ENCODE results near the gene OR51V1. TPM values are rescaled to one million over a fixed set of nuclear protein-coding genes. Genes with fewer than 3 reads are reported as not detected.
"Not testable (repeated sequence)": the region's sequence is repeated elsewhere in the genome, so short reads cannot be mapped to it uniquely, and the experiment has no call there.

The OR51V1 gene, protein sequence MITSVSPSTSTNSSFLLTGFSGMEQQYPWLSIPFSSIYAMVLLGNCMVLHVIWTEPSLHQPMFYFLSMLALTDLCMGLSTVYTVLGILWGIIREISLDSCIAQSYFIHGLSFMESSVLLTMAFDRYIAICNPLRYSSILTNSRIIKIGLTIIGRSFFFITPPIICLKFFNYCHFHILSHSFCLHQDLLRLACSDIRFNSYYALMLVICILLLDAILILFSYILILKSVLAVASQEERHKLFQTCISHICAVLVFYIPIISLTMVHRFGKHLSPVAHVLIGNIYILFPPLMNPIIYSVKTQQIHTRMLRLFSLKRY
- polyA plus RNA-seq (ENCODE audit: insufficient read length in 4 of 4) = not detected

DNA sequence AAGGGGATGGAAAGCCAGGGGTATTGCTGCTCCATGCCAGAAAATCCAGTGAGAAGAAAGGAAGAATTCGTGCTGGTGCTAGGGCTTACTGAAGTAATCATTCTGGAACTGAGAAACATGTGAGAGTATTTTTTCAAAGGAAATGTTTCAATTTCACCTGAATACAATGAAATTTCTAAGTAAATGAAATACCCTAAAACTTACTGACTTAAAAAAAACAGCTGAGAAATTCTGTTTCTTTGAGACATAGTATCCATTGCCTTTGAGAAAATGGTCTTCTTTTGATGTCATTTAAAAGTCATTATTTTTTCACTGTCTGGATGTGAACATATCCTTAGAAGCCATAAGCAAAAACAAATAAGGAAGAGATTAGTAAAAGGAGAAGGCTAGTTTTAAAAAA is at the start of gene OR51V1:
OR51V1 (minus strand) TSS at position 101 of the 400 bp plus-strand sequence; CDS start at position 101, 0 bp downstream.
- no peak for DNase-seq (ENCODE audit: low read depth in 4 of 4, low spot score in 3 of 4)

- not testable (repeated sequence) for DNase-seq (ENCODE audit: low read depth in 4 of 4, low spot score in 3 of 4)
Observed at GRCh38 chr11:5249807-5250396, 49.4 kb upstream of the OR51V1 start, which contains the start of gene HBG1. Gene HBG1, minus strand, starts transcription at chr11:5249857. Its CDS starts 53 bp downstream, at chr11:5249804.

GRCh38 chr11:5248498-5248897 is 48.0 kb upstream of the OR51V1 start:
- DNase-seq (ENCODE audit: low read depth in 4 of 4, low spot score in 3 of 4) = not testable (repeated sequence)

GRCh38 chr11:5247472-5248192 is 47.1 kb upstream of the OR51V1 start:
- DNase-seq (ENCODE audit: low read depth in 4 of 4, low spot score in 3 of 4) = no peak

DNA sequence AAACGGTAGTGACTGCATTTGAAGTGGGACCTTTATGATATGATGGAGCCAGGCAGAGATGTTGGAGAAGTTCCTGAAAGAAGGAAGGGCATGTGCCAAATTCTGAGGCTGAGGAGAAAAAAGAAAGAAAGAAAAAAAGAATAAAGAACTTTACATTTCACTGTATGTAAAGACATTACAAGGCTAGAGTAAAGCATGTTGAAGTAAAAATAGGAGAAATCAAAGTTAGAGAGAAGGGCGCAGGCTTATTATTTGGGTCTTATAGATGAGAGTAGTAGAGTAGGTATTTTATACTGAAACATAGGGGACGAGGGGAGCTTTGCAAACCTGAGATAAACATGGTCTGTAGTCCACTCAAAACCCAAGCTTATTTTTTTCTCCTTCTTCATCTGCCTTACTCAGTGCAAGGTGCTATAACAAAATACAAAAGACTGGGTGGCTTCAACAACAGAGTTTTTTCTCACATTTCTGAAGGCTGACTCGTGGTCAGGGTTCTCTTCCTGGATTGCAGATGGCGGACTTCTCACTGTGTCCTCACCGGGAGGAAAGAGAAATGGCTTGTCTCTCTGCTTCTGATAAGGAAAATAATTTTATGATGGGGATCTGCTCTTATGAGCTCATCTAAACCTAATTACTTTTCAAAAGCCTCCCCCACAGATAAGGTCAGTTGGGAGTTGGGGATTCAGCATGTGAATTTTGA is 46.4 kb upstream of the OR51V1 start:
- no peak for DNase-seq (ENCODE audit: low read depth in 4 of 4, low spot score in 3 of 4)

DNA sequence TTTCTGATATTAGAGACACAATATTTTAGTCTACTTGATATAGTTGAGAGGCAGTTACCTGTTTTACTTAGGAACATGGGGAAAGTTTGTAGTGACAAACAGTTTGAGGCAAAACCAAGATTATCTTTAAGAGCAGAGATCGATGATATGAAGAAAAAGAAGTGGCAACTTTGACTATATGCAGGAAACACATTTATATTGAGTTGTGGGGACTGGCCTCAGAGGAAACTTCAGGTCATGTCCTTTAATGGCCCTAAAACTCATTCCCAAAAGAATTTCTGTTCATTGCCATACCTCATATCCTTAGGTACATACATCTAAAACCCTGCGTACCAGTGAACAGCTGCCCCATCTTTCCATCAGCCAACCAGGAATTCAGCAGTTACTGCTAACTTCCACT is 44.7 kb upstream of the OR51V1 start:
- DNase-seq (ENCODE audit: low read depth in 4 of 4, low spot score in 3 of 4) = no peak

DNA sequence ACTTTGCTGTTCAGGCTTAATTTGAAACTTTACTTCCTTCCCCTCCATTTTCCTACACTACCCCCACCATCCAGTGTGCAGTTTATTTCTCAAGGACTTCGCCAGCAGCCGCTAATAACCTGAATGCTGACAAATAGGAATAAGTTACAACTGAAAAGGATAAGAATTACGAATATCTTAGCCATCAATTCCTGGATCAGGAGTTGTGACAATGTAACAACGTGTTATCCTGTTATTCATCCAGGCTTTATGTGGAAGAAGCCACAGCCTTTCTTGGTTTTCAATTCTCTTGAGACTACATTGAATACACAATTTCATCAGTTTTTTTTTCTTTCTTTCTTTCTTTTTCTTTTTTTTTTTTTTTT is 43.3 kb upstream of the OR51V1 start:
- no peak for DNase-seq (ENCODE audit: low read depth in 4 of 4, low spot score in 3 of 4)

- DNase-seq (ENCODE audit: low read depth in 4 of 4, low spot score in 3 of 4) = no peak
Observed at GRCh38 chr11:5242933-5243815, 42.7 kb upstream of the OR51V1 start.

DNA sequence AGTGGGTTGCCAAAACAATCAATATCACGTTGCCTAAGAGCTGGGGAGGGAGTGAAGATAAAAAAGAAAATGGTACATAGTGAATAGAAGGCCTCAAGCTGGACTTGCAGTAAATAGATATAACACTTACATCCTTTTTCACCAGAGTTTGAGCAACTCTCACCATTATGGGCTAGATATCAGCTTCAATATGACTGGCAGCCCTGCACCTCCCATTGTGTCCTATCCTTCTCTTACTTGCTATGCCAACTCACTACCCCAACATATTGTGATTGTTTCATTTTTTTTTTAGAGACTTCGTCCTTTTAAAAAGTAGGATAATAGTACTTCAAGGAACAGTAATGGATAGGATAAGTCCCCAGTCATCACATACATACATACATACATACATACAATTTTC is 41.7 kb upstream of the OR51V1 start:
- DNase-seq (ENCODE audit: low read depth in 4 of 4, low spot score in 3 of 4) = no peak

DNA sequence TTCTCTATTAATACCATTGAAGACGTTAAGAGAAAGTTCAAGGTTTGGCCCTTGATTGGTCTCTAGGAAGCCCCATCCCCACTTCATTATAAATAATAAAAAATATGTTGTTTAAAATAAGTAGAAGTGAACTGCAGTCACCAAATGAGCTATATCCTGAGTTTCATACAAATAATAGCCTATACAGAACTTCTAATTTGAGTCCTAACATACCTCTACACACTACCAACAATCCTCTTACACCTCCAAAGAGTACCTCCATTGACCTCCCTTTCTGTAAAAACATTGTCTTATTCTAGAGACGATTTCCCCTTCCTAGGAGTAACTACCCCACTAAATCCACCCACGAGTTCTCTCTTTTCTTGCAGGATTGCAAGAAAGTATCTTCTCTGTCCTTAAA is 41.0 kb upstream of the OR51V1 start:
- DNase-seq (ENCODE audit: low read depth in 4 of 4, low spot score in 3 of 4) = no peak

DNA sequence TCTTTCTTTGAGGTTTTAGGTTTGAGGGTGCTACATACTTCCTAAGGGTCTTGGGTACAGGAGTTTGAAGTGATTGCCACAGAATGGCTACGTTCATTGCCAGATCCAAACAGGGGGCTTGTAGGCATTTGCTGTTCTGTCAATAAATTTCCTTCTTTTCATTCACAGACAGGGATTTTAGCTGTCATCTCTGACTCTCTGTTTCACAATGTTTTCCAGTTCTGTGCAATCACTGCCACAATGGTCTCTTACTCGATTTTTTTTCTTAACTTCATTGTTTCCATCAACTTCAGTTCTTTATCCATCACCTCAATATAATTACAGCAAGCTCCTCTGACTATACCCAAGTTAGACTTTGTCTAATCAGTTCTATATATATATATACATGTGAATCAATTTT is 40.0 kb upstream of the OR51V1 start:
- DNase-seq (ENCODE audit: low read depth in 4 of 4, low spot score in 3 of 4) = no peak

- DNase-seq (ENCODE audit: low read depth in 4 of 4, low spot score in 3 of 4) = no peak
Observed at GRCh38 chr11:5240056-5240455, 39.6 kb upstream of the OR51V1 start.

- no peak for DNase-seq (ENCODE audit: low read depth in 4 of 4, low spot score in 3 of 4)
Observed at GRCh38 chr11:5239046-5239445, 38.6 kb upstream of the OR51V1 start.

DNA sequence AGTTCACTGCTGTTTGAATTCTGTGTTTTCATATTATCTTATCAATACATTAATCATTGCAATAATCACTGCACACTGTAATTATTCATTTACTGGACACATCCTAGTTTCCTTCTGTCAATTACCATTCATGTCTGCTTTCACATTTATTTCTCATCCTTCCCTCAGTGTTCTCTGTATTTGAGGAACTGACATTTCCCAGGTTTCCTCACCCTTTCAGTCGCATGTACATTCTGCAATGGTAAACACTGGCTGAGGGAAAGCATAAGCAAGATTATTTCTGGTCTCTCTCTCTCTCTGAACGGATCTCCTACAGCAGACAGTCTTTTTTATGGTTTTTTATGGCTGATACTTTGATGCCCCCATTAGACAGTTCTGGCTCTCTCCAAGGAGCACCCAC is 38.0 kb upstream of the OR51V1 start:
- no peak for DNase-seq (ENCODE audit: low read depth in 4 of 4, low spot score in 3 of 4)

- DNase-seq (ENCODE audit: low read depth in 4 of 4, low spot score in 3 of 4) = no peak
Observed at GRCh38 chr11:5237420-5237819, 36.9 kb upstream of the OR51V1 start.

GRCh38 chr11:5235364-5236095 is 35.0 kb upstream of the OR51V1 start:
- no peak for DNase-seq (ENCODE audit: low read depth in 4 of 4, low spot score in 3 of 4)

DNA sequence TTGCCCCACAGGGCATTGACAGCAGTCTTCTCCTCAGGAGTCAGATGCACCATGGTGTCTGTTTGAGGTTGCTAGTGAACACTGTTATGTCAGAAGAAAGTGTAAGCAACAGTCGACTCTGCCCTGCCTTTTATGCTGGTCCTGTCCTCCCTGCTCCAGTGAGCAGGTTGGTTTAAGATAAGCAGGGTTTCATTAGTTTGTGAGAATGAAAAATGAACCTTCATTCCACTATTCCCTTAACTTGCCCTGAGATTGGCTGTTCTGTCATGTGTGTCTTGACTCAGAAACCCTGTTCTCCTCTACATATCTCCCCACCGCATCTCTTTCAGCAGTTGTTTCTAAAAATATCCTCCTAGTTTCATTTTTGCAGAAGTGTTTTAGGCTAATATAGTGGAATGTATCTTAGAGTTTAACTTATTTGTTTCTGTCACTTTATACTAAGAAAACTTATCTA is 33.9 kb upstream of the OR51V1 start, which contains the start of gene HBD:
HBD (minus strand) TSS at position 103 of the 454 bp plus-strand sequence; CDS start at position 53, 50 bp downstream.
- DNase-seq (ENCODE audit: low read depth in 4 of 4, low spot score in 3 of 4) = no peak

DNA sequence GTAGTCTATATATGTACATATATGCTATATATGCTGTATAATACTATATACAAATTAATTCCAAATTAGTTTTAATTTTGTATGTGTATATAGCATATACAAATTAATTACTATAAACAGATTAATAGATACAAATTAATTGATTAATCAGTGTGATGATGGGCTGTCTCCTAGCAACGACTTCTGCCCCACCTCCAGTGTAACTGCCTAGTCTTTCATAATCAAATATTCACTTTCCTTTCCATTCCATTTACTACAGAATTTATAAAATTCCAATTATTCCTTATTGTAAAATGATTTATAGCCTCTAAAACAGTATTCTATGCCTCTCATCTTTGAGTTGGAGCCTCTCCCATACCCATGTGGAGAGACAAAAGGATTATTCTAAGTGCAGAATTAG is 32.8 kb upstream of the OR51V1 start:
- no peak for DNase-seq (ENCODE audit: low read depth in 4 of 4, low spot score in 3 of 4)

GRCh38 chr11:5232821-5233220 is 32.3 kb upstream of the OR51V1 start:
- no peak for DNase-seq (ENCODE audit: low read depth in 4 of 4, low spot score in 3 of 4)
